HuH-7 (cell line): Measurements from ENCODE around the gene ATP5F1C.
A peak's percentile ranks its signal among the peaks of the same experiment; 100 is the strongest.
"Not testable (repeated sequence)": the region's sequence is repeated elsewhere in the genome, so short reads cannot be mapped to it uniquely, and the experiment has no call there.

Experiments
- DNase-seq: peaks from one replicate; pipeline ENCODE4 v3.0.0; 2011; ENCODE audit warnings: low spot score

The ATP5F1C gene

DNA sequence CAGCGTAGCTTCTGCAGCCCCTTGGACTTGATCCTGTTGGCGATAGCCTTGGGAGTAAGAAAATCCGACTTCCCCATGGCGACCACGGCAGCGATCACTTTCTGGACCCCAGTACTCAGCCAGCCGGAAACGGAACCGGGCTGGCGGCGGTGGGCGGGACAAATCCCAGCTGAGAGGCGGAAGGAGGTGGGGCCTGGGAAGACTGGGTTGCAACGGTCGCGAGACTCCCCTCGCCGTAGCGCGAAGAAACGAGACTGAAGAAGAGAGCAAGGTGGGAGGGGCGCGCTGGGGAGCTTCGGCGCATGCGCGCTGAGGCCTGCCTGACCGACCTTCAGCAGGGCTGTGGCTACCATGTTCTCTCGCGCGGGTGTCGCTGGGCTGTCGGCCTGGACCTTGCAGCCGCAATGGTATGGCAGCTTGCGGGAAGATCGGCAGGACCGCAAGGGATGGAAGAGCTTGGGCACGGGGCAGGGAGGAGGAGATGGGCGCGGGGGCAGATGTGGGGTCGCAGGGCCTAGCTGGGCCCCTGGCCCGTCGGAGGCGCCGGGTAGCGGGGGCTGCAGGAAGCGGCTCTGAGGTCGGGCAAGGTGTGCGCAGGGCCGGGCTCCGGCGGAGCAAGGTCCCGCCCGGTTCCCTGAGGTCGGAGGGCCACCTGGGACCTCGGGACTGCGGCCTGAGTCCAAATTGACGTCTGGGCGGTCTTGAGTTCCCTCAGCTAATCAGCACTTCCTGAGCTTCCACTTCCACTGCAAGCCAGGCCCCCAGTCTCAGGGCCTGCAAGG, at the start of gene ATP5F1C, which contains the start of gene KIN:
TSS of gene ATP5F1C (plus strand) at position 321 of the 782 bp plus-strand sequence. CDS start at position 352, 31 bp downstream.
TSS of gene KIN (minus strand) at position 137 of the 782 bp plus-strand sequence. CDS start at position 77, 60 bp downstream.
- DNase-seq = peak; percentile 96

DNA sequence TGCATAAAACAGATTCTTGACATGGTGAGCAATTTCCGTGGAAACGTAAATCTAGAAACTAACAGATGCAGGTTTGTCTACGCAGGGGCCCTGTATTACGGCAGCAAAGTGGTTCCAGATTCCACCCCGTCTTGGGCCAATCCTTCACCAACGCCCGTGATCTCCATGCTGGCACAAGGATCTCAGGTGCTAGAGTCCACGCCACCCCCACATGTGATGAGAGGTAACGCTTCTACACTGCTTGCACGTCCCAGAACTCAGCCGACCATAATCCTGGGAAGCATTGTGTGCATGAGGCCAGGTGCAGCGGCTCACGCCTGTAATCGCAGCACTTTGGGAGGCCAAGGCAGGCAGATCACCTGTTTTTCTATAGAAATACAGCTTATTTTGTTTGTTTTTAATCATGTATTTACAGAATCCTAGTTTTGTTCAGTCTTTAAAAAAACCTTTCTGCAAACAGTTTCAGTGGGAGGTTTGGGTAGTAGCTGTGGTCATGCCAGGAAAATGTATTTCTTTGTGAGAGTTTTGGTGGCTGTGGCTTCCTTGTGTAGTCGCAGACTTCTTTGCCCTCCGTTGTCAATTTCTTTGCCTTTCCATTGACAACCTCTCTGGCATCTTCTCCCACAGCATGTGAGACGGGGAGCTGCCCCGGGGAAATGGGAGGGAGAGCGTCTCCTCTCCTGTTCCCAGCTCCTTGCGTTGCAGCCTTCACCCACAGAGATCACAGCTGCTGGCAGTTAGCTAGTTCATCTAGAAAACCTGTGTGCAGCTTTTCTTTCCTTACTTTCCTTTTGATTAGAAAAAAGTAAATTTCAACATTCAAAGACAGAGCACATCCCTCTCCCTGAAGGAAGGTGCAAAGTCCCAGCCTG, 49.2 kb upstream of the ATP5F1C start:
- no peak for DNase-seq

DNA sequence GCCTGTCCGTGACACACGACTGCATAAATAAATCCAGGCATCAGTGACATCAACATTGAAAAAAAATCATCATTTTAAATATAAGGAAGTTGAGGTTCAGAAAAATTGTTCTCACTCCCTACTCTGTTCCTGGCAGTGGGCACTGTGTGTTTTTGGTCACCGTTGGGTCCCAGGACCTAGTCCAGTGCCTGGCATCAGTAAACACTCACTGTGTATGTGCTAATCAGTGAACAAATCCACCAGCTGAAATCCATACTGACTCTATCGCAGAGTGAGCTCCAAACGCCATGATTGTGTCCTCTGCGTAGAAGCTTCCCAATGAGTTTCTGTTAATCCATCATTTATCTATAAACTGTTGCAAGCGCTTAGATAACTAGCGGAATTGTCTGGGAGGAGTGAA, 43.7 kb upstream of the ATP5F1C start:
- no peak for DNase-seq

- DNase-seq = not testable (repeated sequence)
These were observed 39.3 kb upstream of the ATP5F1C start for GRCh38 chr10:7748637-7749036.

DNA sequence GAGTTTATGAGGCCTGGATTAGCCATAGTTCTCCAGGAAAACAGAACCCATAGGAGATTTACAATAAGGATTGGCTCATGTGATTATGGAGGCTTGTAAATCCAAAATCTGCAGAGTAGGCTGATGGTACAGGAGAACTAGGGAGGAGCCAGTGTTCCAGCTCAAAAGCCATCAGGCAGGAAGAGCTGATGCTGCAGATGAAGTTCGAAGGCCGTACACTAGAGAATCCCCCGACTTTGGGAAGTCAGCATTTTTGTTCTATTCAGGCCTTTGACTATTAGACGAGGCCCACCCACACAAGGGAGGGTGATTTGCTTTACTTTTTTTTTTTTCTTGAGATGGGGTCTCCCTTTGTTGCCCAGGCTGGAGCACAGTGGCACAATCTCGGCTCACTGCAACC, 37.8 kb upstream of the ATP5F1C start:
- no peak for DNase-seq

- DNase-seq = no peak
These were observed 35.7 kb upstream of the ATP5F1C start for GRCh38 chr10:7752251-7752650.

GRCh38 chr10:7755103-7755502, 32.9 kb upstream of the ATP5F1C start:
- no peak for DNase-seq

DNA sequence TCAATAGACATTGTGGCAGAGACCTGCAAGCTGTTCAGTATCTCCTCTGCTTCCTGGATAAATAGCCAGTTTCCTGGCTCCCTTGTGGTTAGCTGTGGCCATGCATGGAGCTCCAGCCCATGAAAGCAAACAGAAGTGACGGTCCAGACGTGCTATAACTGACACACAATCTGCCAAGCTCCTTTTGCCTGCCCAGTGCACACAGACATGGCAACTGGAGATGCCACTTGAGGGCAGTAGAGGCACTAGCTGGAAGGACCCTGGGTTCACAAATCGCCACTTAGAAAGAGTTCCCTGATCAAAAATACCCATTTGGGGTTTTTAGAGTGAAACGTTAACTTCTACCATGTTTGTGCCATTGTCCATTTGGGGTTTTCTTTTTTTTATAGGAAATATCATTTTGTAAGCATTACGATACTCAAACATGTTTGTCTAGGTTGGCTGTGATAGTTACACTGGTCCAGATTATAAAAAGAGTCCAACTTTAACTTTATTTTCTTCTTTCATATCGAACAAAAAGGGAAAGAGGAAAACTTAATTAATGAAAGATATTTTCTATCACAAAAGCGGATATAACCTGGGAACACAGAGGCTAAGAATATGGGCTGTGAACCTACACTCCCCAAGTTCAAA, 31.5 kb upstream of the ATP5F1C start:
- peak; percentile 43 for DNase-seq

DNA sequence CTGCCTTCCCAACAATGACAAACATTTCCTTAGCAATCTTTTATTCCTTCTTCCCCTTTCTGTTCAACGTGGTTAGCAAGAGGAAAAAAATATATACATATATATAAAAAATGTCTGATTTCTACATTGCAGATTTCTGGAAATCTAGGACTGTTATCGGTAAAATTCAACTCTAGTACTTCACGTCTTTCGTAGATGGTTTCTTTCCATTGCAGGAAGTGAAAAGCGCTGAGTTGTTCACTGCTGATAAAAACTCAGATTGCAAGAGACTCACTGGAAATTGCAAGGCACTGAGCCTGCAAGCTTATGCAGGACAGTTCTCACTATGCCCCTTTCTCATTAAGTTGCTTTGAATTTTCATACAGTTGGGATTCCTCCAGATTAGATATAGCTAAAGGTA, 24.0 kb upstream of the ATP5F1C start:
- no peak for DNase-seq

DNA sequence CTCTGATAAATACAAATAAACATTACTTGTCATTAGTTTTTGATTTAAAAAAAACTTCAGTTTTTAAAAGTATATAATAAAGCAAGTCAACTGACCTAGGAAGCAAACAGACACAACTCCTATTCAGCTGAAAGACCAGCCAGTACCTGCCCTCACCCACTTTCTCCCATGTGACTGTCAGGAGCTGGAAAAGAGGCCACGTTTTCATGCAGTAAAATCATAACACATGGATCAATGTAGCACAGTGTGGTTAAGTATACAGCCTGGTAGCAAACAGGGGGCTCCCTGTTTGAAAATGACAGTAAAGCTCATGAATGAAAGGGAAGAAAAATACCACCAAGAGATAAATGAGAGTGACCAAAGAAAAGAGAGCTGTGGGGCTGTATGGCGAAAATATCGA, 21.7 kb upstream of the ATP5F1C start:
- no peak for DNase-seq

GRCh38 chr10:7767209-7767608, 20.8 kb upstream of the ATP5F1C start:
- no peak for DNase-seq

GRCh38 chr10:7768417-7768816, 19.6 kb upstream of the ATP5F1C start:
- DNase-seq = no peak

- DNase-seq = no peak
These were observed 13.9 kb upstream of the ATP5F1C start for GRCh38 chr10:7773845-7774801.

DNA sequence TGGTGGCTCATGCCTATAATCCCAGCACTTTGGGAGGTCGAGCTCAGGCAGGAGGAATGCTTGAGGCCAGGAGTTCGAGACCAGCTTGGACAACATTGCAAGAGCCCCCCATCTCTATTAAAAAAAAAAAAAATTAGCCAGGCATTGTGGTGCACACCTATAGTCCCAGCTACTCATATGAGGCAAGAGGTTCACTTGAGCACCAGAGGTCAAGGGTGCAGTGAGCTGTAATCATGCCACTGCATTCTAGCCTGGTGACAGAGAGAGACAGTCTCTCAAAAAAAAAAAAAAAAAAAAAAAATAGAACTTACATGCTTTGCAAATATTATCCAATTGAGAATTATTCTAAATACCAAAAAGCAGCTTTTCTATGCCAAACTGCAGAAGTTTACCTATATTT, 11.2 kb upstream of the ATP5F1C start:
- DNase-seq = no peak

- DNase-seq = not testable (repeated sequence)
These were observed 5.8 kb upstream of the ATP5F1C start for GRCh38 chr10:7782194-7782593.

- no peak for DNase-seq
These were observed 1.5 kb upstream of the ATP5F1C start for GRCh38 chr10:7786430-7786829.

- peak; percentile 20 for DNase-seq
These were observed 674 bp upstream of the ATP5F1C start for GRCh38 chr10:7787150-7787856.

DNA sequence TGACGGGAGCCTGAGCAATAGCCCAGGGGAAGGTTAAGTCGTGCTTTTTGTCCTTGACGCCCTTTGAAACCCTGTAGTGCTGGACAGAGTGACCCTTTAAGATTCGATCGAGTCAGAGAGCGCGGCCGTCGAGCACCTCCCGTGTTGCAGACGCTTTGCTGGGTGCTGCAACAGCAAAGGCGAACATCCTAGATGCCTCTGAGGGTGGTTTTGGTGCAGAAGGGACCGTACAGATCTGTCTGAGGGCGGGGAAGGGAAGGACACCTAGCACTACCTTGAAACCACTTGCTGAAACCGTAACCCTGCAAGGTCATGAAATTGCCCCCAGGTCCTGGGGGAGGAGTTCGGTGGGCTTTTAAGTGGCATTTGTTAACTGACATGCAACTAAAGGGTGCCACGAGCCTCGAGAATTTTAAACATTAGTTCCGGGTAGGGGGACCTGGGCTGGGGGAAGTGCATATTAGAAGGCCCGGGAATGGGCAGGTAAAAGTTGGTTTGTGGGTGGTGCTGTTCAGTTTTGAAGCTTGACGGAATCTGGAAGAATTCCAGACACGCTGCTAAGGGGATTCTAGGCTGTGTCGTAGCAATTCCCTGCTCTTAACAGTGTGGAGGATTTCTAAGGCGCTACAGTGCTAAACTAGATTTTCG, 786 bp downstream of the ATP5F1C start:
- DNase-seq = peak; percentile 35

DNA sequence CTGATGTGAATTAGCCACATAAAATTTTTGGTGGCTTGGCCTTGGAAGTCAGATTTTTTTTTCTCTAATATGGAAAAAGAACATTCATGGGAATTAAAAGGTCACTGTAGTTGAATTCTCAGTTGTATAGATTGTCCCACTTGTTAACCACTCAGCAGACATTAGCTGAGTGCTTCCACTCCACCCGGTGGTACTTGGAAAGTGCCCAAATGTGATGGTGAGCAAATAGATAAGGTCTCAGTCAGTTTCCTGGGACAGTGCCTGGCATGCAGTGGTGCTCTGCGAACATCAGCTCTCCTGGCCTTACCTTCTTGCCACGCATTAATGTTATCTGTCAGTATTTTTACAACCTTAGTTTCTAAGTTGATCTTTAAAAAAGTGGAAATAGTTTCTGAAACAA, 1.4 kb downstream of the ATP5F1C start:
- peak; percentile 25 for DNase-seq

DNA sequence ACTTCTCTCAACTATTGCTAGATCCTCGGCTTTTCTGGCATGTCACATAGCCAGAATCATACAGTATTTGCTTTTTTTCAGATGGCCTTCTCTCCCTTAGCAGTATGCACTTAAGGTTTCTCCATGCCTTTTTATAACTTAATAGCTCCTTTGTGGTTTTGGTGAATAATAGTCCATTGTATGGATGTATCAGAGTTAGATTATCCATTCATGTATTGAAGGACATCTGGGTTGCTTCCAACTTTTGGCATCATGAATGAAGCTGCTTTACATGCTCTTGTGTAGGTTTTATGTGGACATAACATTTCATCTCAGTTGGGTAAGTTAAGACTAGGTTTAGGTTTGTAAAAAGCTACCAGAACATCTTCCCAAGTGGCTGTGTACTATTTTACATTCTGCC, 4.6 kb downstream of the ATP5F1C start:
- DNase-seq = no peak
